DOHH2 (cell line): Measurements from ENCODE around the gene UNC13D.

Experiments used
- CTCF ChIP-seq: fragments of 200-600 bp; sonication (generic); IDR thresholded peaks from one replicate; pipeline ENCODE4 v1.5.1; 2014; ENCODE audit warnings: antibody characterized with exemption, mild to moderate bottlenecking, low read depth, low read length; ENCODE audit not compliant: poor library complexity, severe bottlenecking
- EZH2phosphoT487 ChIP-seq: fragments of 200-600 bp; sonication (generic); IDR thresholded peaks from 2 replicates; pipeline ENCODE4 v1.6.1; 2017; ENCODE audit warnings: borderline replicate concordance, mild to moderate bottlenecking, antibody characterized with exemption, low read length, moderate library complexity, mixed read lengths

- no peak for TF ChIP-seq EZH2phosphoT487
- TF ChIP-seq CTCF, result peak; percentile 78
Measured at GRCh38 chr17:75845058-75845711, 981 bp upstream of the UNC13D start.
